ENCODE data around the gene LIPE.
"Not testable (repeated sequence)": the region's sequence is repeated elsewhere in the genome, so short reads cannot be mapped to it uniquely, and the experiment has no call there.

The LIPE gene, protein sequence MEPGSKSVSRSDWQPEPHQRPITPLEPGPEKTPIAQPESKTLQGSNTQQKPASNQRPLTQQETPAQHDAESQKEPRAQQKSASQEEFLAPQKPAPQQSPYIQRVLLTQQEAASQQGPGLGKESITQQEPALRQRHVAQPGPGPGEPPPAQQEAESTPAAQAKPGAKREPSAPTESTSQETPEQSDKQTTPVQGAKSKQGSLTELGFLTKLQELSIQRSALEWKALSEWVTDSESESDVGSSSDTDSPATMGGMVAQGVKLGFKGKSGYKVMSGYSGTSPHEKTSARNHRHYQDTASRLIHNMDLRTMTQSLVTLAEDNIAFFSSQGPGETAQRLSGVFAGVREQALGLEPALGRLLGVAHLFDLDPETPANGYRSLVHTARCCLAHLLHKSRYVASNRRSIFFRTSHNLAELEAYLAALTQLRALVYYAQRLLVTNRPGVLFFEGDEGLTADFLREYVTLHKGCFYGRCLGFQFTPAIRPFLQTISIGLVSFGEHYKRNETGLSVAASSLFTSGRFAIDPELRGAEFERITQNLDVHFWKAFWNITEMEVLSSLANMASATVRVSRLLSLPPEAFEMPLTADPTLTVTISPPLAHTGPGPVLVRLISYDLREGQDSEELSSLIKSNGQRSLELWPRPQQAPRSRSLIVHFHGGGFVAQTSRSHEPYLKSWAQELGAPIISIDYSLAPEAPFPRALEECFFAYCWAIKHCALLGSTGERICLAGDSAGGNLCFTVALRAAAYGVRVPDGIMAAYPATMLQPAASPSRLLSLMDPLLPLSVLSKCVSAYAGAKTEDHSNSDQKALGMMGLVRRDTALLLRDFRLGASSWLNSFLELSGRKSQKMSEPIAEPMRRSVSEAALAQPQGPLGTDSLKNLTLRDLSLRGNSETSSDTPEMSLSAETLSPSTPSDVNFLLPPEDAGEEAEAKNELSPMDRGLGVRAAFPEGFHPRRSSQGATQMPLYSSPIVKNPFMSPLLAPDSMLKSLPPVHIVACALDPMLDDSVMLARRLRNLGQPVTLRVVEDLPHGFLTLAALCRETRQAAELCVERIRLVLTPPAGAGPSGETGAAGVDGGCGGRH
- 14.0 to 18.9 reads per million in 2 experiments for total RNA-seq

DNA sequence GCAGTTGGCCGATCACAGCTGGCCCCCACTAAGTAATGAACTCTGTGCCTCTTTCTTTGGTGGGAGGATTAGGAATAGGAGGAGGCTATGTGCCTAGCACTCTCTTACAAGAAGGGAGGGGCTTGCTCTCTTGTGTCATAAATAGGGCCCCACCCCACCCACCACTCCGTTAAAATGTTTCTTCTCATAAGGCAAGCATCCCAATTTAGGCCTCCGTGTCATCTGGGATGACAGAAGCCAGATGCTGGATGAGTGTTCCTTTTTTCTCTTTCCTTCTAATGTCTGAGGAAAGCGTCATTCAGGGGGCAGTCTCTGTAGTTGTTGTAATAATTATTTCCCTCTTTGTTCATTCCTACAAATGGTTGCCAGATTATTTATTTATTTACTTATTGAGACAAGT is at the start of gene LIPE:
Gene LIPE (minus strand): TSS at position 76 of the 400 bp plus-strand sequence. CDS start 239 bp downstream, outside the sequence.
- no peak for DNase-seq (ENCODE audit: low read depth)

DNA sequence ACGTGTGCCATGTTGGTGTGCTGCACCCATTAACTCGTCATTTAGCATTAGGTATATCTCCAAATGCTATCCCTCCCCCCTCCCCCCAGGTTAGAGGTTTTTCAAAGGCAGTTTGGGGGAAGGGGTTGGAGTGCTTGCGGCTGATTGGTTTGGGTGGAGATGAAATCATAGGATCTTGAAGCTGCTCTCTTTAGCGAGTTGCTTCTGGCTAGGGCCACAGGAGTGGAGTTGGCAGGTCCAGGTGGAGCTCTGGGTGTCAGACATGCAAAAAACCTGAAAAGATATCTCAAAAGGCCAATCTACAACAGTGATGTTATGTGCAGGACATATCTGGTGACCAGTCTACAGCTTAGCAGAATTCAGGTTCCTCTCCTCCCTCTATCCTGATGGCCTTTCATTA is 48.2 kb upstream of the LIPE start:
- no peak for DNase-seq (ENCODE audit: low read depth)

DNA sequence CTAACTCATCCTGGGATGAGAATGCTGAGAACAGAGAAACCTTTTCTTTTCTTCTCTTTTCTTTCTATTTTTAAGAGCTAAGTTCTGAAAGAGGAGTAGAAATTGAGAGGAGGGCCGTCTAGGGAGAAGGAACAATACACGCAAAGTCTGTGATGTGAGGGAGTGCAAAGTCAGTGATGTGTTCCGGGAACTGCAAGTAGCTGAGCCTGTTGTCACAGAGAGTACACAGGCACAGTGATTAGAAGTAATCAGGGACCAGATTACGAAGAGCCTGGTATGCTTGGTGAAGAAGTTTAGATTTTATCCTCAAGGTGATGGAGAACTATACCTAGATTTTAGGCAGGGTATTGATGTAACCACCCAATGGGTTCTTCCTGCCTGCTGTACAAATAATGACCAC is 47.6 kb upstream of the LIPE start:
- DNase-seq (ENCODE audit: low read depth): no peak

DNA sequence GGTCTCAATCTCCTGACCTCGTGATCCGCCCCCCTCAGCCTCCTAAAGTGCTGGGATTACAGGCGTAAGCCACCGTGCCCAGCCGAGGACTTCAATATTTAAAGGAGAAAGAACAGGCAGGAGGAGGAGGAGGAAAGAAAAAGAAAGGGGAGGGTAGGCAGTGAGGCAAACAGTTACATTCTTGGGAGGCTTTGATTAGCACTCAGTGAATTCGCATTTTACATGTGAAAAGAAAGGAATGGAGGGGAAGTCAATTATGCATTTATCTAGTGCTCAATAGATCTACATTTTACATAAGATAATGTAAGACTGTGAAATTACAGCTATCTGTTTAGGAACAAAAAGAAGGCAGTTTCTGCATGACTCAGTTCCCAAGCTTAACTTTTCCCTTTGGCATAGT is 46.5 kb upstream of the LIPE start:
- DNase-seq (ENCODE audit: low read depth): no peak

DNA sequence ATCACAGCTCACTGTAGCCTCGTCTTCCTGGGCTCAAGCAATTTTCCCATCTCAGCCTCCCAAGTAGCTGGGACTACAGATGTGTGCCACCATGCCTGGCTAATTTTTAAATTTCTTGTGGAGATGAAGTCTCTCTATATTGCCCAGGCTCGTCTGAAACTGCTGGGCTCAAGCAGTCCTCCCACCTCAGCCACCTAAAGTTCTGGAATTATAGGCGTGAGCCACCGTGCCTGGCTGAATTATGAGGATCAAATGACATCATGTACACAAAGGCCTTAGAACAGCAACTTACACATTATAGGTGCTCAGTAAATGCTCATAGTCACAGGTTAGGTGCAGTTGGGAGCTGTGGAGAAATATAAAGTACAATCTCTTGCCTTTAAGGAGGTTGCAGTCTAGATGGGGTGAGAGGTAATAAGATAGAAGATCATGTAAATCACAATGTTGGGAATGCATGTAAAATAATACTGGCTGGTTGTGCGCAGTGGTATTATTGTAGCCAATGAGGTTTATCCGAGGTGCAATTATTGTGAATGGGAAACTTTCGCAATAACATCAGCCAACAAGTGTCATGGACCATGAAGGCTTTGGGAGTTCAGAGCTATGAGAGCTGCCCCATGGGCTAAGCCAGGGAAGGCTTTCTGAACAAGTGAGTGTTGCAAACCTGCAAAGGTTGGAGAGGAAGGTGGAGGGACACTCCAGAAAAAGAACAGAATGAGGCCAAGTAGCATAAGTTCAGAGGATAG is 45.4 kb upstream of the LIPE start:
- DNase-seq (ENCODE audit: low read depth): no peak

DNA sequence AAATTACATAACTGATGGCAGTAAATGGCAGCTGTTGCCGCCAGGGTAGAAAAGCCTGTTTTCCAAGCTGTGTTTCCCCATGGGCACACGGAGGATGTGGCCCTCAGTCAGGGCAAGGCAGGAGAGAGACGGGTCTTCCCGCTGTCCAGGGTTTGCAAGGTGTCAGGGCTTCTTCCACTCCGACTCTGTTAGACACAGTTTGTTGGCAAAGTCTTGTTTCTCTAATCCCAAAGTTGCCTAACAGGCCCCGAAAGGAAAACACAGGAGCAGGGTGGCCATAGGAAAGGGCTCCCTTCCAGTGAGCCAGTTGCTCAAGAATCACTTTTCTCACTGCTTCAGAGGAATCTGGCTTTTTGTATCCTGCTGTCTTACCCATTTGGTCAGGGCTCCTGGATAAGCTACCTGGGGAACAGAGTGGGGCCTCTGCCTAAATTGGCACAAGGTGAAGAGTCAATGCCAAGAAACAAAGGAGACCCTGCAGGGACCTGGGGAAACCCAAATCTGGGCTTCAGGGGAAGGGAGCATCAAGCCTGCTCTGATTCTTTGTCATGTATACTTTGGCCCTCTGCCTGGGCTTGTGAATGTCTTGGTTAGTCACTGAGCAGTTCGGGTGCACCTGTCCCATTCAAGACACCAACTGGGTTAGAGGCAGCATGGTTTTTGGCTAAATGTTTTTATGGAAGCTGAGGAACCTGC is 44.5 kb upstream of the LIPE start:
- no peak for DNase-seq (ENCODE audit: low read depth)

DNA sequence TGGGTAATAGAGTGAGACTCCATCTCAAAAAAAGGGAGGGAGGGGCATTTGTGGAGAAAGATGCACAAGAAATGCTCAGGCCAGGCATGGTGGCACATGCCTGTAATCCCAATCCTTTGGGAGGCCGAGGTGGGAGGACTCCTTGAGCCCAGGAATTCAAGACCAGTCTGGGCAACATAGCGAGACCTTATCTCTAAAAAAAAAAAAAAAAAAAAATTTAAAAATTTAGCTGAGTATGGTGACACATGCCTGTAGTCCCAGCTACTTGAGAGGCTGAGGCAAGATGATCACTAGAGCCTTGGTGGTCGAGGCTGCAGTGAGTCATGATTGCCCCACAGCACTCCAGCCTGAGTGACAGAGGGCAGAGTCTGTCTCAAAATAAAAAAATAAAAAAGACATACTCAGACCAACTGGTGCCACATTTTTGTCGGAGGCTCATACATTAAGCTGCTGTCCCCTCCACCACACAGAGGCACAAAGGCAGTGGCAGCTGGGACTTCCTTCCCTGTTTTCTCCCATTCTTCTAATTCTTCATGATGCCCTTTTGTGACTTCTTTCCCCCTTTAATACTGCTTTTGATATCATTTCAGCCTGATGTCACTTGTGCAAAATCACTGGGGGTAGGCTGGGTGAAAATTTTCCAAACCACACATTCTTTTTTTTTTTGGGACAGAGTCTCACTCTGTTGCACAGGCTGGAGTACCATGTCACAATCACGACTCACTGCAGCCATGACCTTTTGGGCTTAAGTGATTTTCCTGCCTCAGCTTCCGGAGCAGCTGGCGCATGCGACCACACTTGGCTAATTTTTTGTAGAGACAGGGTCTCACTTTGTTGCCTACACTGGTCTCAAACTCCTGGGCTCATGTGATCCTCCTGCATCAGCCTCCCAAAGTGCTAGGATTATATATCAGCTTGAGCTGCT is 42.4 kb upstream of the LIPE start:
- no peak for DNase-seq (ENCODE audit: low read depth)

DNA sequence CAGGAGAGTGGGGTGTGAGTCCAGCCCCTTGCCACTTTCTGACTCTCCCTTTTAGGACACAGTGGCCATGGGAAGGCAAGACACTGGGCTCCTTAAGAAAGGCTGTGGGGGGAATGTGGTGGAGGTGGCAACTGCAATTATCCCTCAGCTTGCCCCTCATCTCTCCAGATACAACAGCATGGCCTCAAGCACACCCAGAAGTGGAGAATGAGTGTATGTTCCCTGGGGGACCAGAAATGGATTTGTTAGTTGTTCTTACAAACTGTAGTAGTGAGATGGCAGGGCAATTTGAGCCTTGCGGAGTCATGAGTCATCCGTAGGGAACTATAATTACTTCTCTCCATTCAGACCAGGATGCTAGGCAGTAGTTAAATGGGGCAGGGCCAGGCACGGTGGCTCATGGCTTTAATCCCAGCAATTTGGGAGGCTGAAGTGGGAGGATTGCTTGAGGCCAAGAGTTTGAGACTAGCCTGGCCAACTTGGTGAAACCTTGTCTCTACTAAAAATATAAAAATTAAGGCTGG is 41.1 kb upstream of the LIPE start:
- DNase-seq (ENCODE audit: low read depth): no peak

DNA sequence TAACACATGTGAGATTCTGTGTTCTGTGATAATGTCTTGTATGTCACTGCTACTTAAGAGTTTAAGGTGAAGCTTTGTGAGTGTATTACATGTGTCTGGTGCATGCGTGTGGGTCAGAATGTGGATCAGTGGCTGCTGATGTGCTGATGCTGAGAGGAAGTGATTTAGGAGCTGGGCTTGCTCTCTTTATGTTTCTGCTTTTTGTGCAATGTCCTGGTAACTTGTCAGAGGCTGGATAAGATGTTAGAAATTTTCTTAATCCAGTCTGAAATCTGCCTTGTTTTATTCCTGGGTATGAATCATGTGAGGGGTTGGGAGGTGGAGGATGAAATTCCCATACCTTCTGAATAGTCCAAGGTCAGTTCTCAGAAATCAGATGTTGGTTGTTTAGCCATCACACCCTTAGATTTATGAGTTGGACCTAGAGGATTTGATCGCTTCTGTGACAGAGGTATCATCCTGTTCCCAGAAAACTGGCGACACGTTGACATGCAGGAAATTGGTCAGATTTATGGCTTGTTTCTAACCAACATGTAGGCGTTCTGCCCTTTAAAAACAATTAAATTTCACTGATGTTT is 40.1 kb upstream of the LIPE start:
- DNase-seq (ENCODE audit: low read depth): no peak

DNA sequence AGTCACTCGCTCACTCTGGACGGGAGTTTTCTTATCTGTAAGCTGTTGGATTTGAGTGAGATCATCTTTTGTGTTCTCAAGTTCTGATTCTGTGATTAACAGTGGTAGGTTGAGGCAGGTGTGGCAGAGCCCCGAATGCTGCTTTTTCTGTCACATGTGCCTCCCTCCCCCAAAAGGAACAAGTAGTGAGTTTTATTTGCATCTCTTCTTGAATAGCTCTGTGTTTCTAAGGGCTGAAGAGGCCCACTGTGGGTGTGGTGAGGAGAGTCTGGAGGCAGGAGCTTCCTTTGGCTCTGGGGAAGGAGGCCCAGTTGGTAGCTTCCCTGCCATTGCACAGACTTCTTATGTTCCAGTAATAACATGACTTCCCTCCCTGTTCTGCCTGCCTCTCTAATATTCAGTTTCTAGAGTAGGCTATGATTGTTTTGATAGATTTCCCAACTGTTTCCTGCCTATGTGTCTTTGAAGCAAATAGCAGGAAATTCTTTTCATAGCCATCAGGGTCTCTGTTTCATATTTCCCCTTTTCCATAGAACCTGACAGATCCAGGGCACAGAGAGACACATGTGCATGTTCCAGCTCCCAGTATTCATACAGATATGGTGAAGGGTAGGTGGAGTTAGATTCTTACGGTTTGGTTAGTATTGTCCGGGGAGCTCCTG is 39.5 kb upstream of the LIPE start:
- DNase-seq (ENCODE audit: low read depth): no peak

DNA sequence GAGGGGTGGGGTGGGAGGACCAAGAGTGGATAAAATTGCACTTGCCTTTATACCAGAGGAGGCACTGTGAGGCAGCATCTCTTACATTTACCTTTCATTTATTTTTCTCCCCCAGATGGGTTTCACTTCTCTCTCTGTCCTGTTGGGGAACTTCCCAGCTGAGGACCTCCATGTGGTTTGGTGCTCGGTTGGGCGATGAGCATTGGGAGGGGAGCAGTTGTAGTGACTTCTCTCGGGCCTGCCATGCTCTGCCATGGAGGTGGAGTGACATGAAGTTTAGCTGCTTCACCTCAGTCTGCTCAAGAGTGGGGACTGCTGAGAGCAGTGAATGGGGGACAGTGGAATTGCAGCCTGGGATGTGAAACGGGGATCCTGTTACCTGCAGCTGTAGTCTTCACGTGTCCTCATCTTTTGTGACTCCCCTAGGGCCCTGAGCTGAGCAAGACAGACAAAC is 38.7 kb upstream of the LIPE start:
- no peak for DNase-seq (ENCODE audit: low read depth)

DNA sequence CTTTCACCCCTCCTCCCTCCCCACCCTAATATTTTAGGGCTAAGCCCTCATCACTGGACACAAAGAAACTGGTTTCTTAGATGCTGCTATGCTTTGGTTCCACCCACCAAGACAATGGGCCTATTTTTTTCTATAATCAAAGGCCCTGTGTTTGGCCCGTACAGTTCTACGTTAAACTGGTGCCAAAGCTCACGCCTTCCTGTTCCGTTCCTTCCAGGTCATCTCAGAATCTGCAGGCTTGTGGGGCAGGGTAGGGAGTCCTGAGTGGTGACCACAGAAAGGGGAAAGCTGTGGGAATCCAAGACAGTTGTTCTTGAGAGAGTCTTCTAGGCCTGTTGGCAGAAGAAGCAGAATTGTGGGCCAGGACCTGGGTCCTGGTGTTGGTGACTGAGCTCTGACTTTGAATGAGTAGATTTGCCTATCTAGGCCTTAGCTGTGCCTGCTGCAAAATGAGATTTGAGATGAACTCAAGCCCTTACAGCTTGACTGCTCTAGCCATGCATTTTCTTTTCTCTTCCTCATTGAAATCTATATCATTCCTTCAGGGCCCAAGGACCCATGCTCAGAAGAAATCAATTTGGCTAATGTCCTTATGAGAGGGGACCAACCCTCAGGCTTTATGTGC is 34.6 kb upstream of the LIPE start:
- DNase-seq (ENCODE audit: low read depth): no peak

DNA sequence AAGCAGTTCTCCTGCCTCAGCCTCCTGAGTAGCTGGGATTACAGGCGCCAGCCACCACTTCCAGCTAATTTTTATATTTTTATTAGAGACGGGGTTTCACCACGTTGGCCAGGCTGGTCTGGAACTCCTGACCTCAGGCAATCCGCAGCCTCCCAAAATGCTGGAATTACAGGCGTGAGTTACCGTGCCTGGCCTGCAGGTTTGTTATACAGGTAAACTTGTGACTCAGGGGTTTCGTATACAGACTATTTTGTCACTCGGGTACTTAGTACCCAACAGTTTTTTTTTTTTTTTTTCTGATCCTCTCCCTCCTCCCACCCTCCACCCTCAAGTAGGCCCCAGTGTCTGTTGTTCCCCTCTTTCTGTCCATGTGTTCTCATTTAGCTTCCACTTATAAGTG is 34.0 kb upstream of the LIPE start:
- not testable (repeated sequence) for DNase-seq (ENCODE audit: low read depth)

DNA sequence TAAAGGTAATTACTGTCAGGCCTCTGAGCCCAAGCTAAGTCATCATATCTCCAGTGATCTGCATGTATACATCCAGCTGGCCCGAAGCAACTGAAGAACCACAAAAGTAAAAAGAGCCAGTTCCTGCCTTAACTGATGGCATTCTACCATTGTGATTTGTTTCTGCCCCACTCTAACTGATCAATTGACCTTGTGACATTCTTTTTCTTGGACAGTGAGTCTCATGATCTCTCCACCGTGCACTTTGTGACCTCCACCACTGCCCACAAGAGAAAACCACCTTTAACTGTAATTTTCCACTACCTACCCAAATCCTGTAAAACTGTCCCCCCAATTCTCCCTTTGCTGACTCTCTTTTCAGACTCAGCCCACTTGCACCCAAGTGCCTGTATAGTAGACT is 32.7 kb upstream of the LIPE start:
- no peak for DNase-seq (ENCODE audit: low read depth)

DNA sequence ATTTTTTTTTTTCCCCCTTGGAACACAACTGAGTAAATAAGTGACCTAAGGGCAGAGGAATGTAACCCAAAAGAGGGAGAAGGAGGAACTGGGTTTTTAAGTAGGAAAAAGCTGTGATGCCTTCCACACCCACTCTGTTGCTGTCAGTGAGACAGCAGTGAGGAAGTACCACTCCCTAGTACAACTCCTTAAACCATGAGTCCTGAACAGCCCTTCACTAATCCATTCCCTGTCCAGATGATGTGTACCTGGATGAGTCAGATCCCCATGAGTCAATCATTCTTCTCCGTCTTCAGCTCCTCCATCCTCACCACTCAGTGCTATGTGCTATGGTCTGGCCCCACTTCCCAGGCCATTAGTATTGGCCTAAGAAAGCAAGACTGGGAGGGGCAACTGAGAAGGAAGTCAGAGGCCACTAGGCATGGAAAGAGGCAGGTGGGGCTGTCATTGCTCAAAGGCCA is 28.5 kb upstream of the LIPE start:
- no peak for DNase-seq (ENCODE audit: low read depth)

DNA sequence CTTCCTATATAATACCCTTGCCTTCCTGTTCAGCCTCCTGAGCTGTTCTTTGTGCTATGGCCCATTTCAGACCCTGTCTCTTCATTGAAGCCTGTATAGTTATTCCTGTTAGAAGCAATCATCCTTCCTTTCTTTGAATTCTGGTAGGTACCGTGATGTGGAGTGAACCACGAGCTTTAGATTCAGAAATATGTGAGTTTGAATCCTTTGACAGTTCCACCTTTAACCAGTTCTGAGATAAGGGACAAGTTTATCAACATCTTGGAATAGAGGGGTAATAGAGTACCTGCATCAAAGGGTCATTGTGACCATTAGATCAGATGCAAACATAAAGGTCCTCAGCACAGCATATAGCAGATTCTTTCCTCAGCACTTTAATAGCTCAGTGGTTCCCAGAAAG is 27.9 kb upstream of the LIPE start:
- DNase-seq (ENCODE audit: low read depth): no peak

DNA sequence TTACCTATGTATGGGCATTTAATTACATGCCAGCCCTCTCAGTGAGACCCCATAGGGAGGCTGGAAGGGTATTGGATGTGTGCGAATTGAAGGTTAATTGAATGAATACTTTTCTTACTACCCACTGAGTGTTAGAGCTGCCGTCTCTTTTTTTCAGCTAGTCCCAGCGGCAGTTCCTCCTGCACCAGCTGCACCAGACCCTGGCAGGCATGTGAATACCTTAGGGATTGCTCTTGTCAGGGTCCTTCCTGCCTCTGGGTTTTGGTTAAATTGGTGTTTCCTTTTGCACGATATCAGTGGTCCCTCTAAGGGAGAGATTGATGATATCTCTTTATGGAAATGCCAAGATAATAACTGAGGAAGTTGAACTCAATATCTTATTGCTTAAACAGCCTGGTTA is 25.4 kb upstream of the LIPE start:
- DNase-seq (ENCODE audit: low read depth): no peak

DNA sequence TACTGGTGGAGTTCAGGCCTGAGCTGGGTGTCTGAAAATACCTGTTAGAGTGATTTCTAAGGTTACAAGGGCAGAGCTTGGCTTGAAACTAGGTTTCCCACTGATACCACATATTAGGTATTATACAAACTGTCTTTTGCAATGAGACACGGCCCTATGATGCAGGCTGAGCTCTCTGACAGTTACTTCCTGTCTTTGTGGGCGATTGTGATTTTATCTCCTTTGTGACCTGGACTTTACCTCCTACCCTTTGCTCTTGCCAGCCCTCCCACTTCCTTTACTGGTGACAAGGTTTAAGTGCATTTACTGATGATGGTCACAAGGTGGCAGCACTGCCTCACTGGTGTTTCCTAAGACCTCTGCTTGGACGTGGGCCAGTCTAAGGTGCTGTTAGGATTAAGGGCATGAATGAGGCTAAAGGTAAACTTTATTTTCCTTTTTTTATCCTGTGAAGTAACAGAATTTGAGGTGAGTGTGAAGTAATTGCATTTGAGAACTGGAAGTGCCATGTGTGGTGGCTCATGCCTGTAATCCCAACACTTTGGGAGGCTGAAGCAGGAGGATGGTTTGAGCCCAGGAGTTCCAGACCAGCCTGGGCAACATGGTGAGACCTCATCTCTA is 23.2 kb upstream of the LIPE start:
- DNase-seq (ENCODE audit: low read depth): peak; percentile 68
